ENCODE data around the gene OR14C36. TPM values are rescaled to one million over a fixed set of nuclear protein-coding genes. Genes with fewer than 3 reads are reported as not detected.

OR14C36 gene, protein sequence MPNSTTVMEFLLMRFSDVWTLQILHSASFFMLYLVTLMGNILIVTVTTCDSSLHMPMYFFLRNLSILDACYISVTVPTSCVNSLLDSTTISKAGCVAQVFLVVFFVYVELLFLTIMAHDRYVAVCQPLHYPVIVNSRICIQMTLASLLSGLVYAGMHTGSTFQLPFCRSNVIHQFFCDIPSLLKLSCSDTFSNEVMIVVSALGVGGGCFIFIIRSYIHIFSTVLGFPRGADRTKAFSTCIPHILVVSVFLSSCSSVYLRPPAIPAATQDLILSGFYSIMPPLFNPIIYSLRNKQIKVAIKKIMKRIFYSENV
- not detected in 2 replicates for total RNA-seq

DNA sequence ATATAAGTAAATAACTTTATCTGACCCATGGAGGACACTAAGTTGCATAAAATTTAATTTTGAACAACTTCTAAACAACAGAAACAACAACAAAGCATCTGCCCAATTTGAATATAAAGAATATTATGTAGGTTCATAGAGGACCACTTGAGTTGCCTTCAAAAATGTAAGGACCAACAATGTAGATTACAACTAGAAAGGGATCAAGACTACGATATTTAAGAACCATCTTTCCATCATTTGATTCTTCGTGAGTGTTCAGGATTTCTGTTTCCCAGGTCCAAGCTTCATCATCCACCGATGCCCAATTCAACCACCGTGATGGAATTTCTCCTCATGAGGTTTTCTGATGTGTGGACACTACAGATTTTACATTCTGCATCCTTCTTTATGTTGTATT is at the start of gene OR14C36:
Gene OR14C36, plus strand, starts transcription at position 301 of the 400 bp plus-strand sequence. Its CDS starts 0 bp downstream, at position 301.

GRCh38 chr1:248303324-248303723 is 45.3 kb upstream of the OR14C36 start, which contains the start of gene OR2T12:
Gene OR2T12 (minus strand): TSS chr1:248303424. CDS start chr1:248295578, 7,846 bp downstream.

GRCh38 chr1:248324468-248324867 is 24.1 kb upstream of the OR14C36 start, which contains the start of gene OR2M7:
Gene OR2M7 (minus strand): TSS chr1:248324568. CDS start chr1:248324568, 0 bp downstream.

GRCh38 chr1:248361121-248361715 is 12.6 kb downstream of the OR14C36 start, which contains the start of gene OR2T4:
Gene OR2T4 (plus strand): TSS chr1:248361665. CDS start chr1:248361665, 0 bp downstream.

GRCh38 chr1:248375446-248375845 is 26.9 kb downstream of the OR14C36 start, which contains the start of gene OR2T6:
Gene OR2T6 (plus strand): TSS chr1:248375746. CDS start chr1:248387609, 11,863 bp downstream.

Other genes starting within 250 kb of the OR14C36 start
- gene OR2M5, start 203.6 kb upstream of the OR14C36 start, total RNA-seq: not detected in 2 replicates
- gene OR2M2, start 174.0 kb upstream of the OR14C36 start, total RNA-seq: not detected in 2 replicates
- not detected in 2 replicates for gene OR2M3, start 151.5 kb upstream of the OR14C36 start, total RNA-seq
- not detected in 2 replicates for gene OR2M4, start 117.4 kb upstream of the OR14C36 start, total RNA-seq
- gene OR2T33, start 70.8 kb upstream of the OR14C36 start, total RNA-seq: under 0.01 and 0.54 TPM in 2 replicates
- gene OR2T12, start 45.4 kb upstream of the OR14C36 start, total RNA-seq: not detected in 2 replicates
- not detected in 2 replicates for gene OR2M7, start 24.2 kb upstream of the OR14C36 start, total RNA-seq
- gene OR2T4, start 12.9 kb downstream of the OR14C36 start, total RNA-seq: not detected in 2 replicates
- not detected in 2 replicates for gene OR2T6, start 27.0 kb downstream of the OR14C36 start, total RNA-seq
- gene OR2T1, start 54.3 kb downstream of the OR14C36 start, total RNA-seq: not detected in 2 replicates
- gene OR2T2, start 96.9 kb downstream of the OR14C36 start, total RNA-seq: 9.0 and 16.1 TPM in 2 replicates
- gene OR2T3, start 124.6 kb downstream of the OR14C36 start, total RNA-seq: 0.65 and 0.79 TPM in 2 replicates
- gene OR2T5, start 139.8 kb downstream of the OR14C36 start, total RNA-seq: 1.4 and 2.7 TPM in 2 replicates
- 4.3 and 13.2 TPM in 2 replicates for gene OR2G6, start 159.3 kb downstream of the OR14C36 start, total RNA-seq
- gene OR2T29, start 214.0 kb downstream of the OR14C36 start, total RNA-seq: 9.4 and 19.7 TPM in 2 replicates
- 9.8 and 12.4 TPM in 2 replicates for gene OR2T34, start 226.0 kb downstream of the OR14C36 start, total RNA-seq
- 9.8 and 22.2 TPM in 2 replicates for gene OR2T10, start 248.9 kb downstream of the OR14C36 start, total RNA-seq